Esophagus muscularis mucosa (tissue), 4 donors: ENCODE data around the gene PHETA1.

Experiments used
- CTCF ChIP-seq, 3 experiments: fragments of 200-600 bp in 2 of 3; fragments of 450-650 bp in 1 of 3; sonication (generic) in 2 of 3; IDR thresholded peaks; one replicate each; pipeline ENCODE4 v1.5.1; 2017 to 2019; ENCODE audit warnings: antibody characterized with exemption in 3 of 3, mild to moderate bottlenecking in 2 of 3, moderate library complexity in 1 of 3
- EP300 ChIP-seq: sonication (generic); formaldehyde crosslinking; IDR thresholded peaks from one replicate; pipeline ENCODE4 v1.6.1; 2017; ENCODE audit warnings: antibody characterized with exemption
- POLR2A ChIP-seq: fragments of 450-650 bp; IDR thresholded peaks from one replicate; pipeline ENCODE4 v1.6.1; 2017; ENCODE audit warnings: antibody characterized with exemption, moderate library complexity, mild to moderate bottlenecking, low read depth
- POLR2AphosphoS5 ChIP-seq, 2 donors: sonication (generic); formaldehyde crosslinking; IDR thresholded peaks; one replicate each; pipeline ENCODE4 v1.6.1; 2017; ENCODE audit warnings: antibody characterized with exemption in 2 of 2

GRCh38 chr12:111360325-111360930 is 8.5 kb downstream of the PHETA1 start:
- TF ChIP-seq CTCF (IDR thresholded peaks at IDR 0.05) (no peak), POLR2A (no peak), EP300 (no peak), POLR2AphosphoS5 (IDR thresholded peaks at IDR 0.05) (no peak)
